DOHH2 (cell line): ENCODE results near the gene PEPD.

Experiments
- CTCF ChIP-seq: fragments of 200-600 bp; sonication (generic); IDR thresholded peaks from one replicate; pipeline ENCODE4 v1.5.1; 2014; ENCODE audit warnings: antibody characterized with exemption, mild to moderate bottlenecking, low read depth, low read length; ENCODE audit not compliant: poor library complexity, severe bottlenecking
- EZH2phosphoT487 ChIP-seq: fragments of 200-600 bp; sonication (generic); IDR thresholded peaks from 2 replicates; pipeline ENCODE4 v1.6.1; 2017; ENCODE audit warnings: borderline replicate concordance, mild to moderate bottlenecking, antibody characterized with exemption, low read length, moderate library complexity, mixed read lengths

GRCh38 chr19:33520844-33521479, 629 bp downstream of the PEPD start:
- TF ChIP-seq EZH2phosphoT487 (no peak), CTCF (no peak)
